HUES48 (cell line): Measurements from ENCODE around the gene CCDC88A.
"Not testable (repeated sequence)": the region's sequence is repeated elsewhere in the genome, so short reads cannot be mapped to it uniquely, and the experiment has no call there.

ENCODE experiments used
- H3K27ac ChIP-seq: one replicate; pipeline ENCODE4 v1.7.0; 2013; ENCODE audit warnings: low read depth, low read length, inconsistent platforms
- H3K27me3 ChIP-seq: 2 replicates; pipeline ENCODE4 v1.6.1; 2013; ENCODE audit warnings: mild to moderate bottlenecking, low read length; ENCODE audit not compliant: control insufficient read depth, insufficient read depth
- H3K36me3 ChIP-seq: 2 replicates; pipeline ENCODE4 v1.6.1; 2013; ENCODE audit warnings: low read length; ENCODE audit not compliant: control insufficient read depth, insufficient read depth
- H3K4me1 ChIP-seq: 2 replicates; pipeline ENCODE4 v1.6.1; 2013; ENCODE audit warnings: mild to moderate bottlenecking, low read length; ENCODE audit not compliant: control insufficient read depth, insufficient read depth
- H3K4me3 ChIP-seq: 2 replicates; pipeline ENCODE4 v1.5.1; 2013; ENCODE audit warnings: mild to moderate bottlenecking, low read depth, low read length
- H3K9ac ChIP-seq: 2 replicates; pipeline ENCODE4 v1.6.1; 2013; ENCODE audit warnings: mild to moderate bottlenecking, low read depth, low read length, moderate library complexity
- H3K9me3 ChIP-seq: 2 replicates; pipeline ENCODE4 v1.6.1; 2013; ENCODE audit warnings: low read length; ENCODE audit not compliant: control insufficient read depth, insufficient read depth

Gene CCDC88A

GRCh38 chr2:55365303-55365702 is 54.4 kb downstream of the CCDC88A start:
- Histone ChIP-seq H3K4me1 (no peaks in the 10 kb centered on the region), H3K9ac (no peak overlapping the region), H3K27me3 (no peaks in the 10 kb centered on the region), H3K27ac (no peak overlapping the region), H3K36me3 (peaks cover 12% of the 10 kb centered on the region), H3K9me3 (no peaks in the 10 kb centered on the region), H3K4me3 (no peak overlapping the region)

- no peak overlapping the region for H3K27ac ChIP-seq
- no peaks in the 10 kb centered on the region for H3K4me1 ChIP-seq
- H3K9me3 ChIP-seq = no peaks in the 10 kb centered on the region
- H3K36me3 ChIP-seq = peaks cover 12% of the 10 kb centered on the region
- H3K27me3 ChIP-seq = no peaks in the 10 kb centered on the region
- H3K4me3 ChIP-seq = no peak overlapping the region
- no peak overlapping the region for H3K9ac ChIP-seq
Observed at GRCh38 chr2:55364189-55365055, 55.2 kb downstream of the CCDC88A start.

DNA sequence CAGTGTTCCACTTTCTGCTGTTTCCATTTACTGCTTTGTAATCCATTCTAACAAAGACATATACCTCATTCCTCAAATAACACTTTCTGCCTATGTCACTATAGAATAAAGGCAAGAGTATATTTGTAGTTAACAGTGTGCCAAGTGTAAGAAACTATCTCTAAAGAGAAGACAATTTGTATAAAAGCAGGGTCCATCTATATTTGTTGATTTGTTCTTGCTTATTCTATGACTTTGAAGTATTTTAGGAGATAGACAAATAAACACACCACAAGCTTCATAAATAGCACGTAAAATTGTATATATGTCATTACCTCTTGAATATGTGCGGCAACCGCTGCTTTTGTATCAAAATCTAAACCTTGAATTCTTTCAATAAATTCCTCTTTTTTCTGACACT is 56.0 kb downstream of the CCDC88A start:
- H3K27me3 ChIP-seq = no peaks in the 10 kb centered on the region
- no peaks in the 10 kb centered on the region for H3K9me3 ChIP-seq
- H3K36me3 ChIP-seq = peaks cover 15% of the 10 kb centered on the region
- no peak overlapping the region for H3K27ac ChIP-seq
- no peak overlapping the region for H3K4me3 ChIP-seq
- no peaks in the 10 kb centered on the region for H3K4me1 ChIP-seq
- no peak overlapping the region for H3K9ac ChIP-seq

DNA sequence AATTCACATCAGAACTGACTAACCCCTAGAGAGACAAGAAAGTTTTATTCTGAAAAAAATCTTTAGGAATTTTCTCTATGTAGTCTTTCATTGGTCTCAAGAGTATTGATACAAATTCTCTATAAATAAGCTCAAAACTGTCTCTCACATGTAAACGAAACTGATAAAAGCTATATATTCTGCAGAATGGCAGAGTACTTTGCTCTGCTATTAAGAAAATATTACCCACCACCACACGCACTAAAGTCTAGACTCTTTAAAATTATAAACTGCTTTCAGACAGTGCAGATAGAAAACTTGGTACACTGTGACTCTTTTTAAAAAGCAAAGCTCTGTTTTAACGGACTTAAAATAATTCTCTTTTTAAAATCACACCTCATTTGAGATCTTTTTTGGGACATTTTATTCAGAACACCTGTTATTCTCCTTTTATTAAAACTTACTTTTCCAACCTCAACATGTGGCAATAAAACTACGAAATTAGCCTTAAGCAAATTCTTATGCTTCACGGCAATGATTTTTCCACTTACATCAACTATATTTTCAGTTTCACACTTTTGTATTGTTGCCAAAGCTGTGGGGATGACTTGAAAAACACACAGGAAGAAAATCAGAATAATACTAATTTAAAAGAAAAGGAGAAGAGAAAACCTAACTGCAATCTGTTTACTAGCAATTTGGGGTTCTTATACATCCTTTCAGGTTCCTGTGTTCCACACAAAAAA is 58.0 kb downstream of the CCDC88A start:
- peaks cover 20% of the 10 kb centered on the region for H3K36me3 ChIP-seq
- H3K9ac ChIP-seq = no peak overlapping the region
- H3K4me1 ChIP-seq = no peaks in the 10 kb centered on the region
- no peak overlapping the region for H3K27ac ChIP-seq
- H3K9me3 ChIP-seq = no peaks in the 10 kb centered on the region
- H3K4me3 ChIP-seq = no peak overlapping the region
- no peaks in the 10 kb centered on the region for H3K27me3 ChIP-seq

DNA sequence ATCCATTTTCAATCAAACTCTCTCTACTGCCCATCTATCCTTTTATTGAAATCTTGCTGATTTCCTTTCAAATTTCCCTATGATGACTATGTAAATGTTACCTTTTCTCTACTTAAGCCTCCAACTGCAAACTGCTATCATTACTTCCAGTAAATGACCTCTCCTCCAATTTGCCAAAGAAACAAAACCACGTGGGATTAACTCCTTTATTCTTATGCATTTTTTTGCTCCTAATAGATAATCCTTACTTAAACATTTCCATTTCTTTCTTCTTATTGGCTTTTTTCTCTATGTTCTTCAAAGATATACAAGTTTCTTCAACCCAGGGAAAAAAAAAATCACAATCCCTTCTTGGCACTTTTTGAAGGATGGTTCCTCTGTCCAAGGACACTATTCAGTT is 61.2 kb downstream of the CCDC88A start:
- no peak overlapping the region for H3K27ac ChIP-seq
- H3K4me1 ChIP-seq = no peaks in the 10 kb centered on the region

GRCh38 chr2:55357927-55358326 is 61.7 kb downstream of the CCDC88A start:
- no peak overlapping the region for H3K27ac ChIP-seq
- no peak overlapping the region for H3K4me3 ChIP-seq
- H3K9me3 ChIP-seq = no peaks in the 10 kb centered on the region
- H3K27me3 ChIP-seq = no peaks in the 10 kb centered on the region
- no peaks in the 10 kb centered on the region for H3K4me1 ChIP-seq
- peaks cover 43% of the 10 kb centered on the region for H3K36me3 ChIP-seq
- no peak overlapping the region for H3K9ac ChIP-seq

More for the DNA sequence above, 61.2 kb downstream of the CCDC88A start:
- H3K36me3 ChIP-seq = peaks cover 39% of the 10 kb centered on the region
- no peaks in the 10 kb centered on the region for H3K27me3 ChIP-seq
- no peak overlapping the region for H3K4me3 ChIP-seq
- no peaks in the 10 kb centered on the region for H3K9me3 ChIP-seq
- no peak overlapping the region for H3K9ac ChIP-seq

DNA sequence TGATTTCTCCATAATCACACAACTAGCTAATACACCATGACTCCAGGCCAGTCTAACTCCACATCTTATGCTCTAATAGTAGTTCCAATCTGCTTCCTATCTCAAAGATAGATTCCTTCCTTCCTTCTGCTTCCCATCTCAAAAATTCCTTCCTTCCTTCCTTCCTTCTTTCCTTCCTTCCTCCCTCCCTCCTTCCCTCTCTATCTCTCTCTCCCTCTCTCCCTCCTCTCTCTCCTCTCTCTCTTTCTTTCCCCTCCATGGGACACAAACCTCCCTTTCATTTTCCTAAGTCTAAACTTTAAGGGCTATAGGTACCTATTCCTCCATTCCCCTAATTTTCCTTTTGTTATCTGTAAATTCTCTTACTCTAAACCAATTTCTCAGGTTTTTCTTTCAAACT is 62.5 kb downstream of the CCDC88A start:
- no peaks in the 10 kb centered on the region for H3K27me3 ChIP-seq
- no peaks in the 10 kb centered on the region for H3K4me1 ChIP-seq
- peaks cover 45% of the 10 kb centered on the region for H3K36me3 ChIP-seq
- H3K4me3 ChIP-seq = no peak overlapping the region
- no peak overlapping the region for H3K9ac ChIP-seq
- no peak overlapping the region for H3K27ac ChIP-seq
- no peaks in the 10 kb centered on the region for H3K9me3 ChIP-seq

DNA sequence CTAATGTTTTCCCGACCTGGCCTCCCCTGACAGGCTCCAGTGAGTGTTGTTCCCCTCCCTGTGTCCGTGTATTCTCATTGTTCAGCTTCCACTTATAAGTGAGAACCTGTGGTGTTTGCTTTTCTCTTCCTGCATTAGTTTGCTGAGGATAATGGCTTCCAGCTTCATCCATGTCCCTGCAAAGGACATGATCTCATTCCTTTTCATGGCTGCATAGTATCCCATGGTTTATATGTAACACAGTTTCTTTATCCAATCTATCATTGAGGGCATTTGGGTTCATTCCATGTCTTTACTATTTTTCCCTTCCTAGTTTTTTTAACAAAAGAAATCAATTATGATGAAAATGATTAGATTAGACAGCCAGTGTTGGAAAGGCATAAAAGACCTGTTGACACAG is 63.5 kb downstream of the CCDC88A start:
- not testable (repeated sequence) for H3K27me3 ChIP-seq, H3K4me3 ChIP-seq, H3K27ac ChIP-seq, H3K9me3 ChIP-seq, H3K4me1 ChIP-seq, H3K9ac ChIP-seq
- peaks cover 45% of the 10 kb centered on the region for H3K36me3 ChIP-seq

DNA sequence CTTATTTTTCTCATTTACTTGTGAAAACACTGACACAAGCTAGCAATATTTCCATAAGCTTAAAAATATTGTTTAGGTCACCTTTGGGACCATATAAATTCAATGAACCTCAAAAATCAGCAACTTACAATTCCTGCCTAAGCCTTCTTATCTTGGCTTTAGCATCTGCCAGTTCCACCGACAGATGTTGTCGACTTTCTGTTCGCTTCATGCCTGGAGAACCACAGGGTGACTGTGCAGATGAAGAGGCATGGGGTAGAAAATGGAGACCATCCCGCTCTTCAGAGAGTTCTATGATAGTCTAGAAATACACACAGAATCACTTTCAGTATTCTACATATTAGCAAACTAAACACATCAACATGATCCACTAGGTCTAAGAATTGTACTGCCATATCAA is 64.2 kb downstream of the CCDC88A start:
- H3K27me3 ChIP-seq = no peaks in the 10 kb centered on the region
- no peak overlapping the region for H3K9ac ChIP-seq
- H3K36me3 ChIP-seq = peaks cover 45% of the 10 kb centered on the region
- H3K9me3 ChIP-seq = peaks cover 4% of the 10 kb centered on the region; the same call in 1 of the 2 replicates
- H3K27ac ChIP-seq = no peak overlapping the region
- no peak overlapping the region for H3K4me3 ChIP-seq
- H3K4me1 ChIP-seq = no peaks in the 10 kb centered on the region

DNA sequence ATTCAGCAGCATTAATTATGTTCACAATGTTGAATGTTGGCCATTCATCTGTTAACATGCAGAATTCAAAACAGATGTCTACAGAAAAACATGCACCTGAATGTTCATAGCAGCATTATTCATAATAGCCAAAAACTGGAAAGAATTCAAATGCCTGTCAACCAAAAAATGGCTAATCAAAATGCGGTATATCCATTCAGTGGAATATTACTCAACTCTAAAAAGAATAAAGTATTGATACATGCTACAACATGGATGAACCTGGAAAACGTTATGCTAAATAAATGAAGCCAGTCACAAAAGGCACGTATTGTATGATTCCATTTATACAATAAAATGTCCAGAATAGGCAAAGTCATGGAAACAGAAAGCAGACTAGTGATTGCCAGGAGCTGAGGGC is 68.0 kb downstream of the CCDC88A start:
- peaks cover 61% of the 10 kb centered on the region for H3K36me3 ChIP-seq

DNA sequence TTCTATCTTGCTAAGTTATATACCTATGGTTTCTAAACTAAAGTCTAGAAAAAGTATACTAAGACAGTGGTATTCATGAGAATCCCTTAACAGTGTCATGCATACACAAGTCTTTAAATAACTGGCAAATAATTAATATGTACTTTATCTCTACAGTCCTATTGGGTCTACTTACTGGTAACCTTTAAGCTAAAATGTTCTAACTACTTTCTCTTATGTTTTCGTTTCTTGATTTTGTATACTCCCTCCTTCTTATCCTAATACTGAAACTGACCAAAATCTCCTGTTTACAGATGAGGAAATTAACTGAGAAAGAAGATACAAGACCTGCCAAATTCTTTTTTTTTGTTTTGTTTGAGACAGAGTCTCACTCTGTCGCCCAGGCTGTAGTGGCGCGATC is 74.6 kb downstream of the CCDC88A start:
- Histone ChIP-seq H3K36me3 (peaks cover 69% of the 10 kb centered on the region), H3K4me3 (no peak overlapping the region), H3K9me3 (no peaks in the 10 kb centered on the region), H3K27me3 (no peaks in the 10 kb centered on the region), H3K27ac (no peak overlapping the region), H3K4me1 (no peaks in the 10 kb centered on the region), H3K9ac (no peak overlapping the region)

More for the DNA sequence above, 68.0 kb downstream of the CCDC88A start:
- no peaks in the 10 kb centered on the region for H3K27me3 ChIP-seq
- H3K9ac ChIP-seq = no peak overlapping the region
- no peaks in the 10 kb centered on the region for H3K4me1 ChIP-seq
- H3K9me3 ChIP-seq = peaks cover 4% of the 10 kb centered on the region; the same call in 1 of the 2 replicates
- H3K27ac ChIP-seq = no peak overlapping the region
- no peak overlapping the region for H3K4me3 ChIP-seq
